Pancreas (tissue), 10 donors: ENCODE data around the gene LGALS3BP. TPM values are rescaled to one million over a fixed set of nuclear protein-coding genes. Genes with fewer than 3 reads are reported as not detected.
A peak's percentile ranks its signal among the peaks of the same experiment; 100 is the strongest.

ENCODE experiments used
- ATAC-seq, 4 donors: fragments of 200-7000 bp; cut with Tn5 transposase; one replicate each; pipeline versions ENCODE4 v1.8.0 to v1.9.1; 2020; ENCODE audit warnings: mild to moderate bottlenecking in 4 of 4, moderate library complexity in 4 of 4
- DNase-seq, 6 donors: peaks; one replicate each; pipeline ENCODE4 v3.0.0-alpha.2; 2020
- FAIRE-seq: peaks from 2 replicates; lab custom pipeline; 2012; peaks lifted over from hg19 to GRCh38; lab: Jason Lieb, UNC
- H3K27ac ChIP-seq, 4 donors: fragments of 200-600 bp; sonication (generic); 1 replicate in 3 of 4; 2 replicates in 1 of 4; pipeline versions ENCODE4 v1.5.0 to v1.8.0; 2020
- H3K27me3 ChIP-seq, 4 donors: fragments of 200-600 bp; one replicate each; pipeline ENCODE4 v1.8.0; 2021
- H3K36me3 ChIP-seq, 3 donors: fragments of 200-600 bp; sonication (generic) in 1 of 3; one replicate each; pipeline versions ENCODE4 v1.5.0 to v1.8.0; 2020 to 2021
- H3K4me1 ChIP-seq, 3 donors: fragments of 200-600 bp; one replicate each; pipeline ENCODE4 v1.8.0; 2021
- H3K4me3 ChIP-seq, 4 donors: fragments of 200-600 bp; sonication (generic) in 2 of 4; one replicate each; pipeline versions ENCODE4 v1.5.0 to v1.8.0; 2020 to 2021
- H3K9me3 ChIP-seq, 4 donors: fragments of 200-600 bp; one replicate each; pipeline ENCODE4 v1.8.0; 2021
- WGBS, 2 donors: extraction: QIAGEN DNeasy Blood & Tissue Kit; methylation state at CpG; one replicate each; pipeline ENCODE4 v1.1.7; 2013; 5-methylcytosine and 5-hydroxymethylcytosine counted together
- intact Hi-C, 3 donors: fragments of 100-400 bp; cut with DNase I; formaldehyde crosslinking; loops; one replicate each; pipeline versions ENCODE4 v1.11.1 to v1.14.2; 2022
- polyA plus RNA-seq, 2 donors: library from polyadenylated mRNA; stranded (reverse); fragments of 200-250 nt; gene quantifications; one replicate each; pipeline ENCODE4 v1.2.3, GENCODE V29; 2013
- total RNA-seq, 6 donors: library from RNA; stranded (reverse); fragmentation: NEBNext Ultra II Directional in 4 of 6; extraction: Animal tissue kit (Norgen Biotek cat#: 25700) in 4 of 6; gene quantifications; one replicate each; pipeline versions ENCODE4 v1.2.1 to v1.2.4, GENCODE V29; 2021 to 2023
- TF ChIP-seq, protein P1 (sequence below), 4 donors: fragments of 200-600 bp; sonication (generic) in 3 of 4; IDR thresholded peaks; one replicate each; pipeline versions ENCODE4 v1.5.0 to v1.8.0; 2021; ENCODE audit warnings: antibody characterized with exemption in 4 of 4
- donor health status: healthy with polysubstance abuse.
- donor health status: DM: no; HTN: no; CAD: no; lungs with moderate emphysema.
- donor health status: DM: no; HTN: no; CAD: no.
- donor health status: control.
- donor health status: control.
- donor health status: Bipolar disorder and iron deficiency.
- donor health status: DM: yes; HTN: yes; CAD: no.
- donor health status: DM: no; HTN: no; CAD: no.
- donor health status: DM: no; HTN: no; CAD: no.
- donor health status: DM: yes; HTN: yes; CAD: no.

Gene LGALS3BP
- total and polyA plus RNA-seq, 8 donors: 35.3 to 169 (median 77.2) TPM

DNA sequence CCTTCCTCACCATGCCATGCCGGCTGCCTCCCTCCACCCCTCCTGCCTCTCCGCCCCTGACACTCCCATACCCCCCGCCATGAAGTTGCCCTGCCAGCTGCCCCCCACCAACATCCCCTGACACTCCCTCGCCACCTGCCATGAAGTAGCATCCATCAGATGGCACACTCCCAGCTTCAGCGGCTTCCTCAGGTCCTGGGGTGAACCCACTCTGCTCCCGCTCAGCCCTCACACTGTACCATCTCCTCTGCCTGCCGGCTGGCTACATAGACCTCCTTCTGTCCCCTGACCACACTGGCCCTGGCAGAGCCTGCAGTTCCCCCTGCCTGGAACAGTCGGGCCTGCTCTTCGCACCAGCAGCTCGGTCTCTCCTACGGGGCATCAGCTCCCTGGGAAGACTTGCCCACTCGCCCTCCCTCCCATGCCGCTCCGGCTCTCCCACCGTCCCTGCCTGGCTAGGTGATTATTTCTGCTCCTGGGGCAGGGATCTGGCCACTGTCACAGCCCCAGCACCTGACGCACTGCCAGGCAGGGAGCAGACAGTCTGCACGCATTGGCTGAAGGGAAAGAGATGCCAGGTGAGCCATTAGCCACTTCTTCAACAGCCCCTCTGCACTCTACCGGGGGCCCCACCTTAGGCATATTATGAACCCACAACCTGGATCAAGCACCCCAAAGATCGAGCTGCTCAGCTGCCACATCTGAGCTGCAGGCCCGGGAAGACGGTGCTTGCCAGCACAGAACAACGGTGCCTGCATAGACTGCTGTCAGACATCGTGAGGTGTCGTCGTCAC, 20.9 kb upstream of the LGALS3BP start:
- Histone ChIP-seq H3K9me3 (no peaks in the 10 kb centered on the region), H3K36me3 (peaks cover 0 to 4% (median 0%) of the 10 kb centered on the region in 3 donors), H3K27me3 (no peaks in the 10 kb centered on the region), H3K27ac (no peak overlapping the region), H3K4me1 (peaks cover 13 to 18% (median 15%) of the 10 kb centered on the region in 3 donors), H3K4me3 (no peak overlapping the region)
- 92 to 95% methylated on average over 24 to 25 of the region's 25 CpGs for WGBS, 2 donors
- ATAC-seq: no peak
- peak in 3 of 6 donors; percentile 11 to 65 (median 49) for DNase-seq
- no peak for FAIRE-seq
- intact Hi-C loops: no loop called here
- TF ChIP-seq, protein P1, sequence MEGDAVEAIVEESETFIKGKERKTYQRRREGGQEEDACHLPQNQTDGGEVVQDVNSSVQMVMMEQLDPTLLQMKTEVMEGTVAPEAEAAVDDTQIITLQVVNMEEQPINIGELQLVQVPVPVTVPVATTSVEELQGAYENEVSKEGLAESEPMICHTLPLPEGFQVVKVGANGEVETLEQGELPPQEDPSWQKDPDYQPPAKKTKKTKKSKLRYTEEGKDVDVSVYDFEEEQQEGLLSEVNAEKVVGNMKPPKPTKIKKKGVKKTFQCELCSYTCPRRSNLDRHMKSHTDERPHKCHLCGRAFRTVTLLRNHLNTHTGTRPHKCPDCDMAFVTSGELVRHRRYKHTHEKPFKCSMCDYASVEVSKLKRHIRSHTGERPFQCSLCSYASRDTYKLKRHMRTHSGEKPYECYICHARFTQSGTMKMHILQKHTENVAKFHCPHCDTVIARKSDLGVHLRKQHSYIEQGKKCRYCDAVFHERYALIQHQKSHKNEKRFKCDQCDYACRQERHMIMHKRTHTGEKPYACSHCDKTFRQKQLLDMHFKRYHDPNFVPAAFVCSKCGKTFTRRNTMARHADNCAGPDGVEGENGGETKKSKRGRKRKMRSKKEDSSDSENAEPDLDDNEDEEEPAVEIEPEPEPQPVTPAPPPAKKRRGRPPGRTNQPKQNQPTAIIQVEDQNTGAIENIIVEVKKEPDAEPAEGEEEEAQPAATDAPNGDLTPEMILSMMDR (IDR thresholded peaks at IDR 0.05): no peak

DNA sequence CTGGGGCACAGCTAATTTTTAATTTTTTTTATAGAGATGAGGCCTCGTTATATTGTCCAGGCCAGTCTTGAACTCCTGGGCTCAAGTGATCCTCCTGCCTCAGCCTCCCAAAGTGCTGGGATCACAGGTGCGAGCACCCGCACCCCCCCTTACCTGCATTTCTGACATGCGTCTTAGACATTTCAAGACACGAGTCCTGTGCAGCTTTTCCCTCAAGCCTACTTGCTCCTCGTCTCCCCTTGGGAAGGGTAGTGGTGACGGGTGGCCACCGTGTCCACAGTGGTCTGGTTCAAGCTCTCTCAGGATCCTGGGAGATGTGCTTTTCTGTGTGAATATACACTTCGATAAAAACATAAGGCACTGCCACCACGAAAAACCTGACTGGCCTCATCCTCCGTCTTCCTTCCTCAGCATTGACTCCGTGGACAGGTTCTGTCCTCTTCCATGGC, 20.2 kb upstream of the LGALS3BP start:
- H3K36me3 ChIP-seq: peaks cover 0 to 4% (median 0%) of the 10 kb centered on the region in 3 donors
- intact Hi-C loops: no loop called here

DNA sequence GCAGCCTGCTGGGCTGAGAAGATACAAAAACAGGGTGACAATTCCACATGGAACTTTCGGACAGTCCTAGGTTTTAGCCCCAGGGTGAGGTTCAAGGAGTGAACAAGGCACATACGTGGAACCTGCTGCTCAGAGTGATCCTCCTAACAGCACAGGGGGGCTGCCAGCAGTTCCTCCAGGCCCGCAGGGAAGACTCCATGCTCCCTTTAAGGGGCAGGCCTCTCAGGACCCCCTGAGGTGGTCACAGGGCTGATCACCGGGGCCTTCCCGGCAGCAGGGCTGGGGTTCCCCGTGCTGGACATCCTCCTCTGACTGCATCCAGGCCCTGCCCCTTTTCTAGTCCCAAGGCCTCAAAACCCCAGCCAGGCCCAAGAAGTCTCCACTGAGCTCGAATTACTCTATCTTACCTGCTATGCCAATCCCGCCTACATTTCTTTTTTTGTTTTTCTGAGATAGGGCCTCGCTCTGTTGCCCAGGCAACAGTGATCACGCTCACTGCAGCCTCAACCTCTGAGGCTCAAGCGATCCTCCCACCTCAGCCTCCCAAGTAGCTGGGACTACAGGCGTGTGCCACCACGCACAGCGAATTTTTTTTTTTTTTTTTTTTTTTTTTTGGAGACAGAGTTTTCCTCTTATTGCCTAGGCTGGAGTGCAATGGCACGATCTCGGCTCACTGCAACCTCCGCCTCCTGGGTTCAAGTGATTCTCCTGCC, 19.5 kb upstream of the LGALS3BP start:
- H3K27ac ChIP-seq: no peak overlapping the region

More for the DNA sequence above, 20.2 kb upstream of the LGALS3BP start:
- no peak overlapping the region for H3K4me3 ChIP-seq
- H3K4me1 ChIP-seq: peaks cover 8 to 13% (median 10%) of the 10 kb centered on the region in 3 donors
- H3K27me3 ChIP-seq: no peaks in the 10 kb centered on the region
- 94% methylated on average over 12 of the region's 12 CpGs for WGBS, 2 donors
- no peak for FAIRE-seq
- ATAC-seq: no peak
- H3K9me3 ChIP-seq: no peaks in the 10 kb centered on the region
- TF ChIP-seq, protein P1 (IDR thresholded peaks at IDR 0.05): no peak
- peak in 2 of 6 donors; percentile 8 to 20 for DNase-seq
- no peak overlapping the region for H3K27ac ChIP-seq

DNA sequence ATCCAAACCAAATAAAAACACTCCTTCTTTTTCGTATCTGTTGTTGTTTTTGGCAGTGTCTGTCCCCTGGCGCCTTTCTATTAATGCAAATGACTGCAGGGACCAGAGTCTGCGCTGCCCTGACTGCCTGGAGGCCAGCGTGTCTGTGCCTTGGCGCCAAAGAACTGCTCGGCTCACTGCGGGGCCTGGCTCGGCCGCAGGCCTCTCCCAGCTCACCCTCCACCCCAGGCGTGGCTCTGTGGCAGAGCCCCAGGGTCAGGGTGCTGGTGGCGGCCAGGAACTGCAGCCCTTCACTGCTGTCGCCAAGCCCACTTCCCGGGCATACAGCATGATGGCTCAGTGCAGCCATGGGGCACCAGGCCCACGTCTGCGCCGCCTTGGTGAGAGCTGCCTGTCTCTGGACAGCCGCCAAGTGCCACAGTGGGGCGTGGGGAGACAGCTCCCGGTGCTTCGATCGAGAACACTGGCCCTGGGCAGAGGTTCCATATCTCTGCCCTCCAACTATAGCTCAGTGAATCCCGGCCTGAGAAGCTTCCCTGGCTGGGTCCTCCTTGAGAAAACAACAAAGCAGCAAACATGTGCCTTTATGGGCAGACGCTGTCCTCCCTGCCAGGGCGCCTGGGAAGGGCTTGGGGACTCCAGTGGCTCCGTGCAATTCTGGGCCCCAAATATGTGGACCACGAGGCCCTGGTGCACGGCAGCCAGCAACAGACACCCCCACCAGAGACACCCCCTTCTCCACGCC, 18.8 kb upstream of the LGALS3BP start:
- H3K36me3 ChIP-seq: peaks cover 0 to 17% (median 0%) of the 10 kb centered on the region in 3 donors
- ATAC-seq: peak in 2 of 4 donors; percentile 9 to 24
- H3K27ac ChIP-seq: no peak overlapping the region

More for the DNA sequence above, 19.5 kb upstream of the LGALS3BP start:
- 92 to 96% methylated on average over 17 of the region's 17 CpGs for WGBS, 2 donors
- intact Hi-C loops: no loop called here
- Histone ChIP-seq H3K27me3 (no peaks in the 10 kb centered on the region), H3K36me3 (peaks cover 0 to 11% (median 0%) of the 10 kb centered on the region in 3 donors), H3K4me3 (no peak overlapping the region), H3K9me3 (no peaks in the 10 kb centered on the region), H3K4me1 (peaks cover 8 to 13% (median 10%) of the 10 kb centered on the region in 3 donors)
- DNase-seq: peak in 3 of 6 donors; percentile 6 to 40 (median 34)
- no peak for FAIRE-seq
- ATAC-seq: no peak
- TF ChIP-seq, protein P1 (IDR thresholded peaks at IDR 0.05): no peak

More for the DNA sequence above, 18.8 kb upstream of the LGALS3BP start:
- FAIRE-seq (no peak), DNase-seq (peak in 4 of 6 donors; percentile 16 to 80 (median 61))
- H3K27me3 ChIP-seq: no peaks in the 10 kb centered on the region
- 88 to 89% methylated on average over 28 of the region's 28 CpGs for WGBS, 2 donors
- H3K9me3 ChIP-seq: no peaks in the 10 kb centered on the region
- intact Hi-C loops: no loop called here
- peaks cover 8 to 13% (median 10%) of the 10 kb centered on the region in 3 donors for H3K4me1 ChIP-seq
- TF ChIP-seq, protein P1 (IDR thresholded peaks at IDR 0.05): no peak
- H3K4me3 ChIP-seq: no peak overlapping the region
